LNCaP clone FGC (cell line): ENCODE measurements around the gene TWF2.

Experiments used
- DNase-seq: peaks from one replicate; pipeline ENCODE4 v3.0.0-alpha.2; 2011; ENCODE audit warnings: low read depth
- H3K4me3 ChIP-seq: 2 replicates; pipeline ENCODE4 v1.5.1; 2011; ENCODE audit warnings: mild to moderate bottlenecking, low read depth, low read length, control low read depth
- CTCF ChIP-seq: IDR thresholded peaks from 2 replicates; pipeline ENCODE4 v1.5.1; 2012; ENCODE audit warnings: mild to moderate bottlenecking; ENCODE audit not compliant: control insufficient read depth, insufficient read depth; ENCODE audit errors: extremely low read depth

TWF2 gene

DNA sequence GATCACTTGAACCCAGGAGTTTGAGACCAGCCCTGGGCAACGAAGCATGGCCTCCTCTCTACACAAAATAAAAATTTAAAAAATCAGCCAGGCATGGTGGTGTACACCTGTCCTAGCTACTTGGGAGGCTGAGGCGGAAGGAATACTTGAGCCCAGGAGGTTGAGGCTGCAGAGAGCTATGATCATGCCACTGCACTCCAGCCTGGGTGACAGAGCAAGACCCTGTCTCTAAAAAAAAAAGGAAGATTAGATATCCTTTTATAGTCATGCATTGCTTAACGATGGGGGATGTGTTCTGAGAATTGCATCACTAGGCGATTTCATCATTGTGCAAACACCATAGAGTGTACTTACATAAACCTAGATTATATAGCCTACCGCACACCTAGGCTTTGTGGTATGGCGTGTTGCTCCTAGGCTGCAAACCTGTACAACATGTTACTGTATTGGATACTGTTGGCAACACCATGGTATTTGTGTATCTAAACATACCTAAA, 28.4 kb downstream of the TWF2 start:
- no peak overlapping the region for H3K4me3 ChIP-seq
- DNase-seq: peak; percentile 95
- no peak for TF ChIP-seq CTCF

- no peak overlapping the region for H3K4me3 ChIP-seq
- no peak for DNase-seq
- TF ChIP-seq CTCF: no peak
These were observed 28.9 kb downstream of the TWF2 start for GRCh38 chr3:52210037-52210436.

- no peak for DNase-seq
- no peak for TF ChIP-seq CTCF
- H3K4me3 ChIP-seq: no peak overlapping the region
These were observed 30.4 kb downstream of the TWF2 start for GRCh38 chr3:52208556-52208955.

DNA sequence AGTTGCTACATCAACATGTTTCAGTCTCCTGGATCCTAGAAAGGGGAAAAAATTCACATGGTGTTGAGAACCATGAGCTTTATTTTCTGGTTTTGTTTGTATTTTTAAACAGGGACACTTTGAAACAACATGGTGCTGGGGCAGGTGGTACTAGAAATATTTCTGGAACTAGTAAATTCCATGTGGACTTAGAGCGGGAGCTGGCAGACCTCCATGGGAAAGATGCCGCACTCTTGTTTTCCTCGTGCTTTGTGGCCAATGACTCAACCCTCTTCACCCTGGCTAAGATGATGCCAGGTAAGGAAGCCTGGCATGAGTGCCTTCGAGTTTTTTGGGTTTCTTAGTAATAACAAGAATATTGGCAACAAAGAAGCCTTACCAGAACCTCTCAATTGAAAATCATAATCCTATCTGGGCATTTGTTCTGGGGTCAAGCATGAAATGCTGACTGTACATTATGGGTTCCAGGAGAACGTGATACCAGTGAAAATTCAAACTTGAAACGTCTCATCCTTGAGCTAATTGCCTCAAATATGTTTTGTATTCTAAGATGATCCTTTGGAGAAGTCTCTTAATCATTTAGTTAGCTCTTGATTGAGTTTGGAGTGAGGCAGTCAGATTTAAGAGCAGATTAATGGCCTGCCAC, 33.1 kb downstream of the TWF2 start:
- no peak overlapping the region for H3K4me3 ChIP-seq
- DNase-seq: no peak
- TF ChIP-seq CTCF: no peak

DNA sequence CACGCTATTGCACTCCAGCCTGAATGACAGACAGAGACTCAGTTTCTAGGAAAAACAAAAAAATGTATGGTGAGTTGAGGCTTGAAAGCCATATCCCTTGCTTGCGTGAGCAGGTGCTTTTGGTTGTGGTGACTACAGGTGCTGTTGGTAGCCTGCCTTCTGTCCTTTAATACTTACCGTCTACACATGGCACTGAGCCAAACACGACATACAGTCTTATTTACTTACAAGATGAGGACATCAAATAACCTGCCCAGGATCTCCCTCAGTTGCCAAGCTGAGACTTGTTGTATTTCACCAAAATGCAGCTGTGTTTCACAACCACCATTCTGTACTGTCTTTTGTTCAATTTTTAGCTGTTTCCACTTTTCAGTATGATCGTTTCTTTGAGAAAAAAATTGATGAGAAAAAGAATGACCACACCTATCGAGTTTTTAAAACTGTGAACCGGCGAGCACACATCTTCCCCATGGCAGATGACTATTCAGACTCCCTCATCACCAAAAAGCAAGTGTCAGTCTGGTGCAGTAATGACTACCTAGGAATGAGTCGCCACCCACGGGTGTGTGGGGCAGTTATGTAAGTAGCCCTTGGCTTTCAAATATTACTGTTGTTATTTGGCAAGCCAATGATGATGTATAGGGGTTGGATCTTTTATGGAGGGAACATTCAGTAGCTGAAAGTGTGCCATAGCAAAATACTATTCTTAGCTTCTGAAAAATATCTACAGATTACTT, 34.5 kb downstream of the TWF2 start:
- peak; percentile 97 for DNase-seq
- no peak for TF ChIP-seq CTCF
- H3K4me3 ChIP-seq: no peak overlapping the region

DNA sequence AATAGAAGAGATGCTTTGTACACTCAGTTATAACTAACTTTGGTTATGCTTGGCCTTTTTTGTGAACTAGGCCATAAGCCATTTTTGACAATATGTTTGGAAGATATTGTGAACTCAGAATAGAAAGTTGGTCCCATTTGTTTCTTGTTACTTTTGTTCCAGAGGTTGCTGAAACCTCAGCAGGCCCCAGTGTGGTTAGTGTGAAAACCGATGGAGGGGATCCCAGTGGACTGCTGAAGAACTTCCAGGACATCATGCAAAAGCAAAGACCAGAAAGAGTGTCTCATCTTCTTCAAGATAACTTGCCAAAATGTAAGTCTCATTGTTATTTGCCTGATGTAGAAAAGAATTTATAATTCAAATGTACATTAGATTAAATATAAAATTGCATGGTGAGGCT, 35.3 kb downstream of the TWF2 start:
- DNase-seq: no peak
- no peak overlapping the region for H3K4me3 ChIP-seq
- no peak for TF ChIP-seq CTCF
